H1 (cell line): ENCODE results near the gene ADAM20. TPM values are rescaled to one million over a fixed set of nuclear protein-coding genes. Genes with fewer than 3 reads are reported as not detected.

Experiments used
- CHD1 ChIP-seq: IDR thresholded peaks from 2 replicates; pipeline ENCODE4 v1.6.1; 2012; ENCODE audit warnings: low read depth, low read length, improper control_type of control experiment
- CREB1 ChIP-seq: IDR thresholded peaks from 2 replicates; pipeline ENCODE4 v1.6.1; 2012; ENCODE audit warnings: inconsistent platforms
- EP300 ChIP-seq, 2 experiments: IDR thresholded peaks; 1 replicate in 1 of 2; 2 replicates in 1 of 2; pipeline ENCODE4 v1.6.1; 2011 to 2012; ENCODE audit warnings: low read depth in 2 of 2, low read length in 2 of 2, mild to moderate bottlenecking in 2 of 2, borderline replicate concordance in 1 of 2, inconsistent platforms in 1 of 2, moderate library complexity in 1 of 2
- EZH2 ChIP-seq: fragments of 200-600 bp; sonication (generic); IDR thresholded peaks from 2 replicates; pipeline ENCODE4 v1.7.1; 2012; ENCODE audit warnings: low read depth, mild to moderate bottlenecking, moderate library complexity, low read length, inconsistent platforms; ENCODE audit not compliant: severe bottlenecking
- GTF2F1 ChIP-seq: IDR thresholded peaks from 2 replicates; pipeline ENCODE4 v1.6.1; 2012; ENCODE audit warnings: low read depth, low read length, improper control_type of control experiment, borderline replicate concordance
- POLR2A ChIP-seq, 2 experiments: IDR thresholded peaks; 1 replicate in 1 of 2; 2 replicates in 1 of 2; pipeline ENCODE4 v1.6.1; 2011; ENCODE audit warnings: low read depth in 2 of 2, low read length in 2 of 2, mild to moderate bottlenecking in 2 of 2; ENCODE audit errors: control extremely low read depth in 1 of 2
- POLR2AphosphoS5 ChIP-seq: IDR thresholded peaks from 2 replicates; pipeline ENCODE4 v1.6.1; 2011; ENCODE audit warnings: low read depth, low read length
- POU5F1 ChIP-seq: IDR thresholded peaks from 2 replicates; pipeline ENCODE4 v1.6.1; 2011; ENCODE audit warnings: low read depth, mild to moderate bottlenecking, low read length, moderate library complexity
- RNF2 ChIP-seq: fragments of 200-900, 300-1000 bp; sonication (generic); IDR thresholded peaks from 2 replicates; pipeline ENCODE4 v1.7.1; 2016; ENCODE audit warnings: borderline replicate concordance, low read depth, mild to moderate bottlenecking, antibody characterized with exemption, low read length; ENCODE audit not compliant: poor library complexity, severe bottlenecking; ENCODE audit errors: missing control alignments
- RXRA ChIP-seq: IDR thresholded peaks from 2 replicates; pipeline ENCODE4 v1.6.1; 2011; ENCODE audit warnings: low read depth, mild to moderate bottlenecking, low read length, moderate library complexity; ENCODE audit not compliant: insufficient read depth
- SAP30 ChIP-seq: fragments of 300-600 bp; sonication (generic); IDR thresholded peaks from 2 replicates; pipeline ENCODE4 v1.7.1; 2012; ENCODE audit warnings: low read length, moderate library complexity, mild to moderate bottlenecking, inconsistent platforms; ENCODE audit not compliant: insufficient read depth, insufficient replicate concordance
- SP4 ChIP-seq: IDR thresholded peaks from 2 replicates; pipeline ENCODE4 v1.6.1; 2012; ENCODE audit warnings: low read length, inconsistent platforms
- TEAD4 ChIP-seq: IDR thresholded peaks from 2 replicates; pipeline ENCODE4 v1.6.1; 2012; ENCODE audit warnings: low read depth, low read length, inconsistent platforms, mixed read lengths
- polyA plus RNA-seq, 7 experiments: library from polyadenylated mRNA; depleted of rRNA in 3 of 7; stranded (reverse) in 5 of 7; unstranded in 2 of 7; fragments of >200 nt in 5 of 7; fragments of 200-250 nt in 2 of 7; gene quantifications; 1 replicate in 5 of 7; 2 replicates in 1 of 7; 4 replicates in 1 of 7; pipeline versions ENCODE4 v1.2.1 to v1.2.3, GENCODE V29; 2011 to 2013; ENCODE audit warnings: missing spikeins in 2 of 7, mixed read lengths in 2 of 7
- total RNA-seq: library from RNA; stranded (reverse); fragmentation: NEBNext Ultra II Directional; extraction: Animal tissue kit (Norgen Biotek cat#: 25700); gene quantifications from 2 replicates; pipeline ENCODE4 v1.2.1, GENCODE V29; 2021
- TF ChIP-seq, protein P1 (sequence below): IDR thresholded peaks from 2 replicates; pipeline ENCODE4 v1.6.1; 2012; ENCODE audit warnings: inconsistent platforms

The ADAM20 gene
- total and polyA plus RNA-seq, 2 of the 8 experiments (the other 6 are each of a cell fraction or from before 2014, with no cell fraction given), result 0.11 to 0.26 TPM

DNA sequence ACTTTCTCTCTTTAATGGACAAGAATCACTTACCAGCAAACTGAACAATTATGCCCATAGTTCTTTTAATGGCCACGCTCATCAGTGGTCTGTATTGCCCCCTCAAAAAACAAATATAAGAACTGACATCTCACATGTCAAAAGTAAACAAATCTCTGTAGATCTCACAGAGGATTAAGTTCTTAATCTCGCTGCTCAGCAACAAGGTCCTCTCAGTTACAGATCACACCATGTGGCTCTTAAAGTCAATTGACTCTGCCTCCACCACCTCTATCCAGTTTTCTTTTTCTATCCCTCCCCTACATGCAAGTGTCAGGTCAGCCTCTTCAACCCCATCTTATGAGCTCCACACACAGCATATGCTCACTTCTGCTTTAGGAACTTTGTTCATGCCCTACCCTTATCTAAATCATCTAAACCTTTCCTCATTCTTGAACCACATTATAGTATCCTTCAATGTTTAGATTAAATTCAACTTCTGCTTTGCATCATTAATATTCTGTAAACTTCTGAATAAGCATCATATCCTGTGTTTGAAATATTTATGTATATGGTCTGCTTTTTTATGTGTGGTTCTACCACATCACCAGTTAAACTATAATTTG is 7.2 kb downstream of the ADAM20 start (continued):
- TF ChIP-seq, protein P1, sequence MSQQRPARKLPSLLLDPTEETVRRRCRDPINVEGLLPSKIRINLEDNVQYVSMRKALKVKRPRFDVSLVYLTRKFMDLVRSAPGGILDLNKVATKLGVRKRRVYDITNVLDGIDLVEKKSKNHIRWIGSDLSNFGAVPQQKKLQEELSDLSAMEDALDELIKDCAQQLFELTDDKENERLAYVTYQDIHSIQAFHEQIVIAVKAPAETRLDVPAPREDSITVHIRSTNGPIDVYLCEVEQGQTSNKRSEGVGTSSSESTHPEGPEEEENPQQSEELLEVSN, result no peak
- TF ChIP-seq RNF2 (no peak), CREB1 (no peak), TEAD4 (no peak), POLR2AphosphoS5 (no peak), EP300 (IDR thresholded peaks at IDR 0.05; ENCODE audit: borderline replicate concordance in 1 of 2, low read depth in 2 of 2, low read length in 2 of 2) (no peak), EZH2 (no peak), GTF2F1 (no peak), POLR2A (IDR thresholded peaks at IDR 0.05; ENCODE audit: control extremely low read depth in 1 of 2, low read depth in 2 of 2, low read length in 2 of 2) (no peak), SP4 (no peak), POU5F1 (no peak), CHD1 (no peak), RXRA (no peak), SAP30 (no peak)
